HG03439 (cell line): ENCODE results near the gene TERT.

Experiments
- ATAC-seq: cut with Tn5 transposase; IDR thresholded peaks from one replicate; pipeline ENCODE4 v1.9.1; 2021; ENCODE audit warnings: mild to moderate bottlenecking, moderate library complexity; ENCODE audit not compliant: unreplicated experiment

Gene TERT

GRCh38 chr5:1209896-1210776 is 84.7 kb downstream of the TERT start:
- no peak for ATAC-seq

- ATAC-seq, result no peak
These were observed 85.4 kb downstream of the TERT start for GRCh38 chr5:1209489-1209852.

- ATAC-seq, result no peak
These were observed 86.0 kb downstream of the TERT start for GRCh38 chr5:1208743-1209488.

- ATAC-seq, result no peak
These were observed 86.6 kb downstream of the TERT start for GRCh38 chr5:1208221-1208742.

- no peak for ATAC-seq
These were observed 87.3 kb downstream of the TERT start for GRCh38 chr5:1207555-1207954.

GRCh38 chr5:1206521-1207412 is 88.1 kb downstream of the TERT start:
- ATAC-seq, result no peak

GRCh38 chr5:1205255-1206180 is 89.3 kb downstream of the TERT start:
- ATAC-seq, result no peak

GRCh38 chr5:1204693-1205242 is 90.1 kb downstream of the TERT start:
- ATAC-seq, result no peak

GRCh38 chr5:1203968-1204692 is 90.7 kb downstream of the TERT start:
- no peak for ATAC-seq

- ATAC-seq, result no peak
These were observed 91.4 kb downstream of the TERT start for GRCh38 chr5:1203311-1203967.
